ENCODE results near the gene LRMDA. TPM values are rescaled to one million over a fixed set of nuclear protein-coding genes. Genes with fewer than 3 reads are reported as not detected.

Gene LRMDA
- total and polyA plus RNA-seq, 2 of the 4 experiments (the other 2 are of a cell fraction), result 0.07 TPM; not detected in 1

GRCh38 chr10:75950307-75950706 lies 518.9 kb downstream of the LRMDA start:
- H4K8ac ChIP-seq (ENCODE audit: low read depth in 2 of 2, low read length in 2 of 2), result no peak overlapping the region
- peaks cover 9% of the 10 kb centered on the region; the same call in 1 of the 2 replicates for H3K27me3 ChIP-seq (ENCODE audit: control insufficient read depth, insufficient read depth, low read length)
- H3K4ac ChIP-seq (ENCODE audit: low read depth, low read length), result no peak overlapping the region
- in situ Hi-C loops (cut with MboI; ENCODE audit: low sequenced_read_pairs), result no loop called here
- ChIA-PET CTCF (no interaction called here), POLR2A (ENCODE audit: unreplicated experiment) (no interaction called here)
- H3K9me1 ChIP-seq (ENCODE audit: insufficient read depth, low read length), result no peaks in the 10 kb centered on the region
- no peak overlapping the region for H2BK15ac ChIP-seq (ENCODE audit: low read depth, low read length)
- no peak overlapping the region for H2AK5ac ChIP-seq (ENCODE audit: low read depth, low read length)
- H2AFZ ChIP-seq (replicated peaks; ENCODE audit: low read length, poor library complexity), result no peak overlapping the region
- ATAC-seq (ENCODE audit: low read depth) (no peak), DNase-seq (no peak)
- H4K20me1 ChIP-seq (ENCODE audit: insufficient read depth, low read length), result no peaks in the 10 kb centered on the region
- H3K36me3 ChIP-seq (ENCODE audit: control insufficient read depth, insufficient read depth, low read length), result no peaks in the 10 kb centered on the region
- TF ChIP-seq USF2 (IDR thresholded peaks at IDR 0.05; ENCODE audit: low read depth, low read length), result no peak
- 0 out of 2 replicates have a peak, but pooled peaks have one; percentile 16 for TF ChIP-seq MAFK (IDR thresholded peaks at IDR 0.05; ENCODE audit: low read depth, low read length)
- H4K5ac ChIP-seq (ENCODE audit: low read depth, low read length), result no peak overlapping the region
- no TSS peak for BruUV-seq (replicated peaks)
- no peak overlapping the region for H3K27ac ChIP-seq (ENCODE audit: insufficient read depth, low read length)
- dilution Hi-C loops (cut with HindIII; ENCODE audit: low sequenced_read_pairs, unreplicated experiment), result no loop called here
- H3K4me3 ChIP-seq (ENCODE audit: insufficient read depth, low read depth, low read length), result no peak overlapping the region
- no peak overlapping the region for H2BK120ac ChIP-seq (ENCODE audit: low read depth, low read length)
- H3K79me1 ChIP-seq (ENCODE audit: low read depth in 1 of 2, low read length in 2 of 2), result no peaks in the 10 kb centered on the region
- H2AK9ac ChIP-seq (replicated peaks; ENCODE audit: low read depth, low read length, poor library complexity), result no peak overlapping the region
- no peak overlapping the region for H3K23ac ChIP-seq (ENCODE audit: low read depth, low read length)
- H3K14ac ChIP-seq (replicated peaks; ENCODE audit: low read depth, low read length), result no peak overlapping the region
- no peak overlapping the region for H3K9ac ChIP-seq (ENCODE audit: low read depth, low read length)
- no peak overlapping the region for H3K4me2 ChIP-seq (ENCODE audit: low read depth, low read length)
- no peak overlapping the region for H4K91ac ChIP-seq (ENCODE audit: insufficient read depth, low read depth, low read length)
- no CpG with 5 or more reads among the region's 2 CpGs for WGBS, 2 experiments (ENCODE audit: extremely low coverage in 2 of 2, insufficient read length in 1 of 2)
- H3K4me1 ChIP-seq (ENCODE audit: control insufficient read depth, insufficient read depth, low read length), result no peaks in the 10 kb centered on the region
- H3K9me3 ChIP-seq (ENCODE audit: control insufficient read depth, insufficient read depth, low read length), result no peaks in the 10 kb centered on the region
- no peak overlapping the region for H3K56ac ChIP-seq (ENCODE audit: extremely low read depth, insufficient read depth, low read length)
- no peak overlapping the region for H2BK5ac ChIP-seq (ENCODE audit: low read depth, low read length, poor library complexity, severe bottlenecking)
- H3K18ac ChIP-seq (ENCODE audit: low read depth, low read length), result no peak overlapping the region
- intact Hi-C loops (cut with micrococcal nuclease), result no loop called here
- no peak overlapping the region for H2BK20ac ChIP-seq (ENCODE audit: low read depth, low read length)

Measured in IMR-90 (cell line).